ENCODE measurements around the gene GMDS. TPM values are rescaled to one million over a fixed set of nuclear protein-coding genes. Genes with fewer than 3 reads are reported as not detected.
A peak's percentile ranks its signal among the peaks of the same experiment; 100 is the strongest.

Gene GMDS
- total RNA-seq, 1 experiment from 2014 or later, result 35.0 TPM

DNA sequence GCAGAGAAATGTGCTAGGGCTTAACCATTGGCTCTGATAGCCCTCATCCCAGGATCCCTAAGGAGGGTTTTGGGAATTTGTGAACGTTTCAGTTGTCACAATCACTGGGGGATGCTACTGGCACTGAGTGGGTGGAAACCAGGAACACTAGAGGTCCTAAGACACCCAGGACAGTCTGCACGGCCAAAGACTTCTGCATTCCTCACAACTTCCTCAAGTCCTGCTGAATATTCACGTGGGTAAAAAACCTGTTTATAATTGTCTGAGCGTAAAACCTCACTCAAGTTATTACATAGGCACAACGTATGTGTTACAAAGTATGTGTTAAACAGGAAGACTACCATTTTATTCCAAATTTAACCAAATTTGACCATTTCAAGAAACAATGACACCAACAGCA is 52.4 kb downstream of the GMDS start (continued):
- TF ChIP-seq, protein P1, sequence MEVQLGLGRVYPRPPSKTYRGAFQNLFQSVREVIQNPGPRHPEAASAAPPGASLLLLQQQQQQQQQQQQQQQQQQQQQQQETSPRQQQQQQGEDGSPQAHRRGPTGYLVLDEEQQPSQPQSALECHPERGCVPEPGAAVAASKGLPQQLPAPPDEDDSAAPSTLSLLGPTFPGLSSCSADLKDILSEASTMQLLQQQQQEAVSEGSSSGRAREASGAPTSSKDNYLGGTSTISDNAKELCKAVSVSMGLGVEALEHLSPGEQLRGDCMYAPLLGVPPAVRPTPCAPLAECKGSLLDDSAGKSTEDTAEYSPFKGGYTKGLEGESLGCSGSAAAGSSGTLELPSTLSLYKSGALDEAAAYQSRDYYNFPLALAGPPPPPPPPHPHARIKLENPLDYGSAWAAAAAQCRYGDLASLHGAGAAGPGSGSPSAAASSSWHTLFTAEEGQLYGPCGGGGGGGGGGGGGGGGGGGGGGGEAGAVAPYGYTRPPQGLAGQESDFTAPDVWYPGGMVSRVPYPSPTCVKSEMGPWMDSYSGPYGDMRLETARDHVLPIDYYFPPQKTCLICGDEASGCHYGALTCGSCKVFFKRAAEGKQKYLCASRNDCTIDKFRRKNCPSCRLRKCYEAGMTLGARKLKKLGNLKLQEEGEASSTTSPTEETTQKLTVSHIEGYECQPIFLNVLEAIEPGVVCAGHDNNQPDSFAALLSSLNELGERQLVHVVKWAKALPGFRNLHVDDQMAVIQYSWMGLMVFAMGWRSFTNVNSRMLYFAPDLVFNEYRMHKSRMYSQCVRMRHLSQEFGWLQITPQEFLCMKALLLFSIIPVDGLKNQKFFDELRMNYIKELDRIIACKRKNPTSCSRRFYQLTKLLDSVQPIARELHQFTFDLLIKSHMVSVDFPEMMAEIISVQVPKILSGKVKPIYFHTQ (CRISPR knock-in tag; IDR thresholded peaks at IDR 0.05), result no peak

DNA sequence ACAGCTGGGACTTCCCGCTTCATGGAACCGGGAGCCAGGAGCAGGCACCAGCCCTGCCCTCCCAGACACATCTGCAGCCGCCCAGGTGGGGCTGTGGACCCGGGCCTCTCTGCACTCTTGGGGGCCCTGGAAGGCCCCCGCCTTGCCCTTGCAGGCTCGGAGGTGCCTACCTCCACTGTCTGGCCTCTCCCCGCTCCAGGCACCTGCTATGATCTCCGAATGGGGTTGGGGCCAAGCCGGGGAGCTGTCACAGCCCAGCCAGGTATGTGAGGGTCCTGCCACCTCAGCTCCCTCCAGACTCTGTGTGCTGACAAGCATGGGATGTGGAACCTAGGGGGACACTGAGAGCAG is 54.0 kb downstream of the GMDS start:
- TF ChIP-seq TP53 (CRISPR knock-in tag; IDR thresholded peaks at IDR 0.05), result no peak
- no peak for TF ChIP-seq ZNF671 (CRISPR knock-in tag; IDR thresholded peaks at IDR 0.05)
- no peak for TF ChIP-seq ZNF396 (CRISPR knock-in tag; IDR thresholded peaks at IDR 0.05; ENCODE audit: borderline replicate concordance)
- no peak for TF ChIP-seq NR3C1 (CRISPR knock-in tag; conservative IDR thresholded peaks at IDR 0.05; ENCODE audit: low read depth)
- TF ChIP-seq, protein P2, sequence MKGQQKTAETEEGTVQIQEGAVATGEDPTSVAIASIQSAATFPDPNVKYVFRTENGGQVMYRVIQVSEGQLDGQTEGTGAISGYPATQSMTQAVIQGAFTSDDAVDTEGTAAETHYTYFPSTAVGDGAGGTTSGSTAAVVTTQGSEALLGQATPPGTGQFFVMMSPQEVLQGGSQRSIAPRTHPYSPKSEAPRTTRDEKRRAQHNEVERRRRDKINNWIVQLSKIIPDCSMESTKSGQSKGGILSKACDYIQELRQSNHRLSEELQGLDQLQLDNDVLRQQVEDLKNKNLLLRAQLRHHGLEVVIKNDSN (CRISPR knock-in tag; IDR thresholded peaks at IDR 0.05), result no peak
- TF ChIP-seq, protein P3, sequence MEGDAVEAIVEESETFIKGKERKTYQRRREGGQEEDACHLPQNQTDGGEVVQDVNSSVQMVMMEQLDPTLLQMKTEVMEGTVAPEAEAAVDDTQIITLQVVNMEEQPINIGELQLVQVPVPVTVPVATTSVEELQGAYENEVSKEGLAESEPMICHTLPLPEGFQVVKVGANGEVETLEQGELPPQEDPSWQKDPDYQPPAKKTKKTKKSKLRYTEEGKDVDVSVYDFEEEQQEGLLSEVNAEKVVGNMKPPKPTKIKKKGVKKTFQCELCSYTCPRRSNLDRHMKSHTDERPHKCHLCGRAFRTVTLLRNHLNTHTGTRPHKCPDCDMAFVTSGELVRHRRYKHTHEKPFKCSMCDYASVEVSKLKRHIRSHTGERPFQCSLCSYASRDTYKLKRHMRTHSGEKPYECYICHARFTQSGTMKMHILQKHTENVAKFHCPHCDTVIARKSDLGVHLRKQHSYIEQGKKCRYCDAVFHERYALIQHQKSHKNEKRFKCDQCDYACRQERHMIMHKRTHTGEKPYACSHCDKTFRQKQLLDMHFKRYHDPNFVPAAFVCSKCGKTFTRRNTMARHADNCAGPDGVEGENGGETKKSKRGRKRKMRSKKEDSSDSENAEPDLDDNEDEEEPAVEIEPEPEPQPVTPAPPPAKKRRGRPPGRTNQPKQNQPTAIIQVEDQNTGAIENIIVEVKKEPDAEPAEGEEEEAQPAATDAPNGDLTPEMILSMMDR (IDR thresholded peaks at IDR 0.05), result no peak
- no peak for TF ChIP-seq ELF4 (CRISPR knock-in tag; IDR thresholded peaks at IDR 0.05; ENCODE audit: low read depth)
- no peak for TF ChIP-seq ETV6 (CRISPR knock-in tag; IDR thresholded peaks at IDR 0.05)
- no peak for TF ChIP-seq OVOL2 (CRISPR knock-in tag; IDR thresholded peaks at IDR 0.05; ENCODE audit: borderline replicate concordance)
- no peak for TF ChIP-seq ZNF138 (CRISPR knock-in tag; conservative IDR thresholded peaks at IDR 0.05)
- TF ChIP-seq, protein P4, sequence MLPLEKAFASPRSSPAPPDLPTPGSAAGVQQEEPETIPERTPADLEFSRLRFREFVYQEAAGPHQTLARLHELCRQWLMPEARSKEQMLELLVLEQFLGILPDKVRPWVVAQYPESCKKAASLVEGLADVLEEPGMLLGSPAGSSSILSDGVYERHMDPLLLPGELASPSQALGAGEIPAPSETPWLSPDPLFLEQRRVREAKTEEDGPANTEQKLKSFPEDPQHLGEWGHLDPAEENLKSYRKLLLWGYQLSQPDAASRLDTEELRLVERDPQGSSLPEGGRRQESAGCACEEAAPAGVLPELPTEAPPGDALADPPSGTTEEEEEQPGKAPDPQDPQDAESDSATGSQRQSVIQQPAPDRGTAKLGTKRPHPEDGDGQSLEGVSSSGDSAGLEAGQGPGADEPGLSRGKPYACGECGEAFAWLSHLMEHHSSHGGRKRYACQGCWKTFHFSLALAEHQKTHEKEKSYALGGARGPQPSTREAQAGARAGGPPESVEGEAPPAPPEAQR (CRISPR knock-in tag; IDR thresholded peaks at IDR 0.05), result no peak
- TF ChIP-seq RELA (CRISPR knock-in tag; IDR thresholded peaks at IDR 0.05; ENCODE audit: borderline replicate concordance), result no peak
- TF ChIP-seq ZNF423 (CRISPR knock-in tag; IDR thresholded peaks at IDR 0.05), result no peak
- Mint-ChIP-seq H3K4me3 (no peak overlapping the region), H3K9me3 (no peaks in the 10 kb centered on the region), H3K36me3 (no peaks in the 10 kb centered on the region), H3K27ac (no peak overlapping the region), H3K27me3 (ENCODE audit: low read depth) (no peaks in the 10 kb centered on the region), H3K4me1 (peaks cover 28% of the 10 kb centered on the region)
- ChIA-PET POLR2A (no interaction called here), CTCF (interaction anchor here (1.4 to 2.0 kb wide), 3 partner anchors 17 to 298 kb away, joined by 5 to 8 read pairs (median 6); no protein-coding TSS in a partner anchor)
- DNase-seq (ENCODE audit: low spot score) (no peak), ATAC-seq (no peak)

DNA sequence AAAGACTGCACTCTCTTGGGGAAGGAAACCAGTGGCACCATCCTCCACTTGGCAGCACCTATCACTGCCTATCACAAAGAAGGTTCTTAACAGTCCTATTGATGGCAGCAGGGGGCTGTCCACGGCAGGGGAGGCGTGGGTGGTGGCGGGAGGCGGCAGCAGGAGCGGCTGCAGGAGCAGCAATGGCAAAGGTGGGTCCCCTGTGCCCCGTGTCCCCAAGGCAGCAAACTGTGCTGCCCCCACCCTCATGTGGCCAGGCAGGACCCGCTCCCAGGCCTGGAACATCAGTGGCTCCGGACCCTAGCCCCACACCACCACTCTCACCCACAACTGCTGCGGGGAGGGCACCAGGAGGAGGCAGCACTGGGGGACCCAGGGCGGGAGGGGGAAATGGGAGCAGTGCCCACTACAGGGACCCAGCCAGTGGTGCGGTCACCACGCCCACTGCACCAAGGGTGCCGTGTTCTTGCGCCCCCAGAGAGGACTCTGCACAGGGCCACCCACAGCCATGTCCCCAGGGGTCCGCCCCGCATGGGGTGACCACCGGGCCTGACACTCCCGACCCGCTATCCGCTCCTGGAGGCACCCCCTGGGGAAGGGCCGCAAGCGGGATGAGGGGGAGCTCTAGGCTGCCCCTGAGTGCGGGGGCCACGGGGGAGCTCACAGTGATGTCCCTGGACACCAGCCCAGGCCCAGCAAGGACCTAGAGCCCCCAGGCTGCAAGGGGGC is 54.6 kb downstream of the GMDS start:
- Mint-ChIP-seq H3K36me3 (no peaks in the 10 kb centered on the region), H3K9me3 (no peaks in the 10 kb centered on the region), H3K4me3 (no peak overlapping the region), H3K27me3 (ENCODE audit: low read depth) (no peaks in the 10 kb centered on the region), H3K27ac (no peak overlapping the region), H3K4me1 (peaks cover 25% of the 10 kb centered on the region)
- POLR2A ChIA-PET, result no interaction called here
- ATAC-seq (peak; percentile 53), DNase-seq (ENCODE audit: low spot score) (no peak)
- no peak for TF ChIP-seq ZNF263 (CRISPR knock-in tag; IDR thresholded peaks at IDR 0.05; ENCODE audit: low read depth)
- CTCF ChIA-PET, result interaction anchor here (1.9 to 2.0 kb wide), 2 partner anchors 18 to 163 kb away, joined by 6 to 8 read pairs; no protein-coding TSS in a partner anchor

All from WTC11 (cell line).